SK-N-MC (cell line): ENCODE results near the gene CXCL16.

ENCODE experiments used
- DNase-seq: peaks from one replicate; pipeline ENCODE4 v3.0.0-alpha.2; 2011; ENCODE audit warnings: low read depth, low spot score
- H3K27ac ChIP-seq: fragments of 200-600 bp; sonication (generic); 2 replicates; pipeline ENCODE4 v1.5.1; 2016; ENCODE audit warnings: mixed run types
- H3K36me3 ChIP-seq: fragments of 200-600 bp; sonication (generic); 2 replicates; pipeline ENCODE4 v1.6.1; 2017; ENCODE audit warnings: antibody characterized with exemption, low read length, mixed read lengths; ENCODE audit not compliant: insufficient read depth
- H3K4me3 ChIP-seq: fragments of 200-600 bp; sonication (generic); 2 replicates; pipeline ENCODE4 v1.5.1; 2016
- H3K9ac ChIP-seq: fragments of 200-600 bp; sonication (generic); 2 replicates; pipeline ENCODE4 v1.8.0; 2017; ENCODE audit warnings: mixed run types, mixed read lengths; ENCODE audit not compliant: insufficient read length
- H3K9me3 ChIP-seq: fragments of 200-600 bp; sonication (generic); 2 replicates; pipeline ENCODE4 v1.6.1; 2017; ENCODE audit warnings: low read depth, mild to moderate bottlenecking, antibody characterized with exemption, low read length, moderate library complexity, mixed read lengths
- EZH2 ChIP-seq: fragments of 200-600 bp; sonication (generic); IDR thresholded peaks from one replicate; pipeline ENCODE4 v1.6.1; 2017; ENCODE audit warnings: antibody characterized with exemption
- FOXP2 ChIP-seq: optimal IDR thresholded peaks from 2 replicates; pipeline ENCODE3; 2011; ENCODE audit warnings: mild to moderate bottlenecking, moderate library complexity; ENCODE audit not compliant: insufficient read depth; ENCODE audit errors: extremely low read length, control extremely low read depth
- POLR2AphosphoS5 ChIP-seq: IDR thresholded peaks from 2 replicates; pipeline ENCODE4 v1.6.1; 2012; ENCODE audit warnings: mild to moderate bottlenecking, low read depth, low read length, borderline replicate concordance

The CXCL16 gene

GRCh38 chr17:4743216-4743615 lies 3.5 kb upstream of the CXCL16 start:
- Histone ChIP-seq H3K9me3 (no peaks in the 10 kb centered on the region), H3K27ac (no peak overlapping the region), H3K9ac (no peak overlapping the region), H3K4me3 (no peak overlapping the region), H3K36me3 (no peaks in the 10 kb centered on the region)
- TF ChIP-seq POLR2AphosphoS5 (no peak), EZH2 (no peak), FOXP2 (no peak)
- no peak for DNase-seq

- TF ChIP-seq POLR2AphosphoS5 (no peak), FOXP2 (no peak), EZH2 (no peak)
- DNase-seq, result no peak
- H3K27ac ChIP-seq, result no peak overlapping the region
Measured at GRCh38 chr17:4742629-4743028, 2.9 kb upstream of the CXCL16 start.

GRCh38 chr17:4742133-4742532 lies 2.4 kb upstream of the CXCL16 start:
- no peak for DNase-seq
- TF ChIP-seq EZH2 (no peak), FOXP2 (no peak), POLR2AphosphoS5 (no peak)
- Histone ChIP-seq H3K9me3 (no peaks in the 10 kb centered on the region), H3K27ac (no peak overlapping the region), H3K36me3 (no peaks in the 10 kb centered on the region), H3K9ac (no peak overlapping the region), H3K4me3 (no peak overlapping the region)

More at GRCh38 chr17:4742629-4743028, 2.9 kb upstream of the CXCL16 start:
- H3K4me3 ChIP-seq, result no peak overlapping the region
- H3K9me3 ChIP-seq, result no peaks in the 10 kb centered on the region
- H3K36me3 ChIP-seq, result no peaks in the 10 kb centered on the region
- no peak overlapping the region for H3K9ac ChIP-seq

- DNase-seq, result no peak
- Histone ChIP-seq H3K9ac (no peak overlapping the region), H3K9me3 (no peaks in the 10 kb centered on the region), H3K27ac (no peak overlapping the region), H3K4me3 (no peak overlapping the region), H3K36me3 (no peaks in the 10 kb centered on the region)
- TF ChIP-seq FOXP2 (no peak), EZH2 (no peak), POLR2AphosphoS5 (no peak)
Measured at GRCh38 chr17:4741544-4741943, 1.8 kb upstream of the CXCL16 start.

GRCh38 chr17:4740584-4740983 lies 856 bp upstream of the CXCL16 start:
- Histone ChIP-seq H3K9me3 (no peaks in the 10 kb centered on the region), H3K36me3 (no peaks in the 10 kb centered on the region), H3K4me3 (no peak overlapping the region), H3K27ac (no peak overlapping the region), H3K9ac (no peak overlapping the region)
- DNase-seq, result no peak
- TF ChIP-seq EZH2, result no peak

GRCh38 chr17:4740025-4740351 lies 260 bp upstream of the CXCL16 start:
- DNase-seq, result no peak
- Histone ChIP-seq H3K9ac (no peak overlapping the region), H3K9me3 (no peaks in the 10 kb centered on the region), H3K36me3 (no peaks in the 10 kb centered on the region), H3K4me3 (peak overlapping the region; percentile 76), H3K27ac (no peak overlapping the region)
- TF ChIP-seq EZH2 (no peak), POLR2AphosphoS5 (no peak), FOXP2 (no peak)

GRCh38 chr17:4738136-4739121 lies 1.3 kb downstream of the CXCL16 start:
- no peak overlapping the region for H3K27ac ChIP-seq
- no peaks in the 10 kb centered on the region for H3K9me3 ChIP-seq
- TF ChIP-seq EZH2, result peak; percentile 61
- no peak for TF ChIP-seq FOXP2
- peak overlapping the region; percentile 76 for H3K4me3 ChIP-seq
- H3K9ac ChIP-seq, result no peak overlapping the region
- H3K36me3 ChIP-seq, result no peaks in the 10 kb centered on the region
- no peak for DNase-seq

GRCh38 chr17:4735876-4736651 lies 3.7 kb downstream of the CXCL16 start:
- Histone ChIP-seq H3K9me3 (no peaks in the 10 kb centered on the region), H3K36me3 (no peaks in the 10 kb centered on the region), H3K4me3 (no peak overlapping the region), H3K27ac (no peak overlapping the region), H3K9ac (no peak overlapping the region)
- TF ChIP-seq FOXP2 (no peak), EZH2 (no peak), POLR2AphosphoS5 (no peak)
- no peak for DNase-seq
